Posterior cingulate gyrus (tissue), 11 donors: Measurements from ENCODE around the gene EIF4EBP2.

Source experiments
- DNase-seq, 10 donors: peaks; one replicate each; pipeline versions ENCODE4 v3.0.0 to v3.0.0-alpha.2; 2020 to 2021; ENCODE audit warnings: mixed read lengths in 3 of 10
- intact Hi-C: fragments of 100-400 bp; cut with DNase I; formaldehyde crosslinking; loops from one replicate; pipeline ENCODE4 v1.15.1; 2023

EIF4EBP2 gene

GRCh38 chr10:70376436-70377378 is 27.2 kb upstream of the EIF4EBP2 start:
- intact Hi-C loops: no loop called here
- no peak for DNase-seq

GRCh38 chr10:70378122-70378521 is 25.8 kb upstream of the EIF4EBP2 start:
- no peak for DNase-seq
- intact Hi-C loops: no loop called here

- intact Hi-C loops: loop anchor here (5.0 kb wide), 1 partner anchor 147 kb away; the partner anchor contains the start of gene PPA1
- DNase-seq: no peak
These were observed 24.3 kb upstream of the EIF4EBP2 start for GRCh38 chr10:70379581-70380176.

DNA sequence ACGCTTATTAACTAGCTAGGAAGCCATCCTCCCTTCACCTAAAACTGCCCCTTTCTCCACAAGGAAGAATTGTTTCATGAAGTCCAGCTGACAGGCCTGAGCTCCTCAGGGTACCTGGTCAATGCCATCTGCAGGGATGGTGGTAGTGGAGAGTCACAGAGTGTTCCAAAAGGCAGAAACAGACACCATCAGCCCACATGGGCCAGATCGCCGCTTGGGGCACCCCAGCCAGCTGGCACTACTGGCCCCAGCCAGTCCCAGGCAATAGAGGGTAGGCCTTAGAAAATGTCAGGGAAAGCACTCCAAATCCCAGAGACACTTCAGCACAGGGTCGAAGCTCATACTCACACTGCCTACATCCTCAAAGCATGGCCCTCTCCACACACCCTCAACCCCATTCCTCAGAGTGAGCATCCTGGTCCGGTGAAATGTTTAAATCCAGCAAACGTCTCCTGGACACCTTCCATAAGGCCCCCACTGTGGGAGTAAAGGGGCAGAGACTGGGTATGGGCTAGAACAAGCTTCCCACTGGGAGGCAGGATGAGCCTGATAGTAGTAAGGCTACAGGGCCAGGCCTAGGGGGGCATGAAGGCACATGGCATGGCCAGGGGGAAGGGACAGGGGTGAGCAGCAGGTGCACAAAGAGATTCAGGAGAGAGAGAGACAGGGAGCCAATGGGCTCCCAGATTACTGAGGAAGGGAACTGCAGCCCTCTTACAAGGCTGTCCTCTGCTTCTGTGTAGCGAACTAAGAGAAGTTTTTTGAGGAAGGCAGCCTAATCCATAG is 23.4 kb upstream of the EIF4EBP2 start:
- no peak for DNase-seq
- intact Hi-C loops: loop anchor here (5.0 kb wide), 1 partner anchor 148 kb away; the partner anchor contains the start of gene PPA1

GRCh38 chr10:70381471-70382421 is 22.2 kb upstream of the EIF4EBP2 start:
- peak; percentile 37 to 94 (median 55) for DNase-seq
- intact Hi-C loops: loop anchor here (1.0 to 5.0 kb wide), 2 partner anchors 23 to 149 kb away; partner anchors contain the start of genes EIF4EBP2 and PPA1

DNA sequence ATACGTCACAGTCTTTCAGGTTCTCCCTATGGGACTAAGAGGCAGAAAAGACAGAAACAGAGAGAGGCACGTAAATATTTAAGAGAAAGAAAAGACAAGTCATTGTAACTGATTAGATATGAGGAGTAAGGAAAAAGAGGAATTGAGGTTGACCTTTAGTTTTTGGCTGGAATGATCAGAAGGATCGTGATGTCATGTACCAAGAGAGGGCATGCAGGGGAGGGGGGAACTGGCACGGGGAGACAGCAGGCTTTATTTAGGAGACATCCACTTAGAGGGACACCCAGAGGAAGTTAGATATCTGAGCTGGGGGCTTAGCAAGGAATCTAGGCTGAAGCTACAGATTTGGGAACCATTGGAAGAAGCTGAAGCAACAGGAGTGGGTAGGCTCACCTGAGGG is 12.3 kb upstream of the EIF4EBP2 start:
- intact Hi-C loops: no loop called here

GRCh38 chr10:70396140-70396539 is 7.8 kb upstream of the EIF4EBP2 start:
- no peak for DNase-seq
- intact Hi-C loops: no loop called here

More for the DNA sequence above, 12.3 kb upstream of the EIF4EBP2 start:
- DNase-seq: no peak

- DNase-seq: no peak
These were observed 4.8 kb upstream of the EIF4EBP2 start for GRCh38 chr10:70399177-70399576.

GRCh38 chr10:70403483-70404035 is 386 bp upstream of the EIF4EBP2 start:
- DNase-seq: no peak
- intact Hi-C loops: loop anchor here (1.0 kb wide), 1 partner anchor 21 kb away; the partner anchor contains the start of gene LRRC20

More at GRCh38 chr10:70399177-70399576, 4.8 kb upstream of the EIF4EBP2 start:
- intact Hi-C loops: no loop called here

GRCh38 chr10:70404787-70405036 is 767 bp downstream of the EIF4EBP2 start:
- peak in 3 of 10 donors; percentile 32 to 64 (median 58) for DNase-seq
- intact Hi-C loops: loop anchor here (1.0 kb wide), 1 partner anchor 22 kb away; the partner anchor contains the start of gene LRRC20

DNA sequence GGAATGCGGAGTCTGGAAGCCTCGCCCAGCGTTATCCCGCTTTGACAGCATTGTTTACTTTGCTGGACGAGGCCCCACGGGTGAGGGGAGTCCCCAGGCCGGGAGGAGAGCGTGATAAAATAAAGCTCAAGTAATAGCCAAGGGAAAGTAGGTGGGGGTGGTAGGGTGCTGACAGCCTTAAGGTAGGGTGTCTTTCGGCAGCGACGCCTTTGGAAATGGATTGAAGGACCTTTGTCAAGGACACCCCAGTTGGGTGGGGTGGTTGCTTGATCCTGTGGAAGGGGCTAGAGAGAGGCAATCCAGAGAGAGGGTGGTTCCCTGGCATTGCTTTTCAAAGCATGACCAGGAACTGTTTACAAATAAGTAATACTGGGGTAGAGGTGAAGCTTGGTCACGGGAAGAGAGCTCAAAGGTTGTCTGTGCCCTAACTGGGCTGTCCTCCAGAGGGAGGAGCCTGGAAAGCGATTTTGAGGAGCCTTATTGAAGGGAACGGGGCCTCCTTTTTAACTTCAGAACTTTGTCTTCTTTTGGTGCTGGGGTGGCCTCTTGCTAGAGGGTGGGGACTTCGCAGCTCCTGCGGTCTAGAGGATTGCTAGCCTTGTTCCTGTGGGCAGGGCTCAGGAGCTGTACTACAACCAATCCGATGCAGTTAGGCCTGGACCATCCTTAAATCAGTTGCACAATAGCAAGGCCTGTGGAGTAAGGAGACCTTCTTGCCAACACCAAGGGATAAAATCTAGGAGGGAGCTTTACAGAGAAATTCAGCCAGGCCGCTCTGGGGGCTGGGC is 1.3 kb downstream of the EIF4EBP2 start:
- peak; percentile 22 to 89 (median 48) for DNase-seq
- intact Hi-C loops: no loop called here

- intact Hi-C loops: no loop called here
- no peak for DNase-seq
These were observed 5.8 kb downstream of the EIF4EBP2 start for GRCh38 chr10:70409772-70410171.

DNA sequence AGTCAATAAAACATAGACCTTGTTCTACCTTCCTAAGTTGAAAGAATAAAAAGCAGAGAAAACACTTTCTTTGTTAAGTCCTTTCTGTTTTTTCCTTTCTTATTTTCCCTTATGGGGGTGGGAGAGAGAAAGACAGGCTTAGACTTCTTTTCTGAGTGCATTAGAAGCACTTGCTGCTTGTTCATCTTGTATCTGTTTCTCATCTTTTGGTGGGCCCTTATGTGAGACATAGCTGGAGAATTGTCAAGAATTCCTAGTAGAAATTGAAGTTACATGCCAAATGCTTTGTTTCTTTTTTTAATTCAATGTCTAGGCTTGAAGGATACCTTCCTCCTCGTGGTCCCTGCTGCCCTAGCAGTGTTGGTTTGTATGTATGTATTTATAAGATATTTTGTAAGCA is 6.7 kb downstream of the EIF4EBP2 start:
- intact Hi-C loops: no loop called here
- DNase-seq: no peak

DNA sequence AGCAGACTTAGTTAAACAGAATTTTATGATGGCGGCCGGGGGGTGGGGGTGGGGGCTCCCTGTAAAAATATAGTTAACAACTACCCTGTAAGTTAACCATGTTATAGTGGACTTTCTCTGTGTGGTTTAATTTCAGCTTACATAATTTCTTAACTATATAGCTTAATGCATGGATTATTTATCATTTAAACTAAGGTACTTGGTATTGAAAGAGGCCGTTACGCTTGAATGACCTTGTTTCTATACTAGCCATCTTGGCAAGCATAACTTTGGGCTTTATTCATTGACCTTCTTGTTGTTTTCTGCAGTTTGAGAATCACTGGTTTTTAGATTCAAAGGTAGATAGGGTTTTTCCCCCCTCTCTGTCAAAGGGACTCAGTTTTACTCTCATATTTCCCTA is 8.4 kb downstream of the EIF4EBP2 start:
- DNase-seq: no peak
- intact Hi-C loops: no loop called here

DNA sequence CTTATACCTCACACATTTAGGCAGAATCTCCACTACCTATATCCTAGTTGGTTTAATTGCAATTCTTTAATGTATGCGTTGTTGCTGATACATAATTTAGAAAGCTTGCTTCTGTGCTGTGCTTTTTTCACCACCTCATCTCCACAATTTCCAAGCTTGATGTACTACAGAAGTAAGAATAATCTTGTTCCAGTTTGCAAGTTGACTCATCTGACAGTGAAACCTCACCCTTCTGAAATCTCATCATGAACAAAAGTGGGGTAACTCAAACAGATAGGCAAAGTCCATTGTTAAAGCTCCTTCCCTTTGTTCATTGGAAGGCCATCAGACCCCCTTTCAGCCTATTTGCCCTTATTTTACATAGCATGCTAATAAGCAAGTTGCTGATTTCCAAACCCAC is 13.6 kb downstream of the EIF4EBP2 start:
- no peak for DNase-seq
- intact Hi-C loops: no loop called here

DNA sequence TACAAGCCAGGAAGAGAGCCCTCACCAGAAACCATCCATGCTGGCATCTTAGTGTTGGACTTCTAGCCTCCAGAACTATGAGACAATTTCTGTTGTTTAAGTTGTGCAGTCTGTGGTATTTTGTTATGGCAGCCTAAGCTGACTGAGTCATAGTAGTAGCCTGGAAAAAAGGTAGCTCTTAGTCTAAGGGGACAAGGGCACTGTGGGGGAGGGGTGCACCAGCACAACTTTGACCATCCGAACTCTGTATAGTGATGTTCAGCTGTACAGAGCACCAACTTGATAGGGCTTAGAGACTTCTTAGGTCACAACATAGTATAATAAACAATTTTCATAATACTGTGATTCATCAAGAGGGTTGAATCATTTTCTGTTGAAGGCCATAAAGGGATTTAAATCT is 14.3 kb downstream of the EIF4EBP2 start:
- intact Hi-C loops: no loop called here
- no peak for DNase-seq

- no peak for DNase-seq
- intact Hi-C loops: no loop called here
These were observed 14.8 kb downstream of the EIF4EBP2 start for GRCh38 chr10:70418713-70419112.

GRCh38 chr10:70424320-70424719 is 20.4 kb downstream of the EIF4EBP2 start:
- intact Hi-C loops: no loop called here
- no peak for DNase-seq

DNA sequence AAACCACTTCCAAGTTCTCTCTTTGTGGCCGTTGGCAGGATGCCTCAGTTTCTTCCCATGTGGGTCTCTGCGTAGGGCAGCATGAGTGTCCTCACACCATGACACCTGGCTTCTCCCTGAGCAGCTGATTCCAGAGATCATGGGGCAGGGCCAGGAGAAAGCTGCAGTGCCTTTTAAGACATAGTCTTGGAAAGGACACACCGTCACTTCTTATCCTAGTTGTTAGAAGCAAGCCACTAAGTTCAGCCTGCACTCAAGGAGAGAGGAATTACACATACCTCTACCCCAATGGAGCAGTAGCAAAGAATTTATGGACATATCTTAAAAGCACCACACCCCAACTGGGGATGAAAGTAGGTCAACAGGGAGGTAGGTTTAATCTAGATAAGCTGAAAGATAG is 21.2 kb downstream of the EIF4EBP2 start:
- intact Hi-C loops: no loop called here
- no peak for DNase-seq
